Transverse colon (tissue), 4 donors: ENCODE data around the gene ARL16. TPM values are rescaled to one million over a fixed set of nuclear protein-coding genes. Genes with fewer than 3 reads are reported as not detected.

Experiments
- DNase-seq: peaks from one replicate; pipeline ENCODE4 v3.0.0-alpha.2; 2019
- H3K27ac ChIP-seq, 4 donors: fragments of 200-600 bp; sonication (generic); 2 replicates each; pipeline ENCODE4 v1.5.1; 2016 to 2018; ENCODE audit warnings: inconsistent platforms in 4 of 4
- H3K27me3 ChIP-seq: fragments of 200-600 bp; sonication (generic); 2 replicates; pipeline ENCODE4 v1.5.1; 2017; ENCODE audit warnings: inconsistent platforms
- H3K36me3 ChIP-seq, 4 donors: fragments of 200-600 bp; sonication (generic); 2 replicates each; pipeline ENCODE4 v1.5.1; 2017 to 2019; ENCODE audit warnings: inconsistent platforms in 4 of 4
- H3K4me1 ChIP-seq, 4 donors: fragments of 200-600 bp; sonication (generic); 2 replicates each; pipeline ENCODE4 v1.5.1; 2017 to 2020; ENCODE audit warnings: inconsistent platforms in 4 of 4
- H3K4me3 ChIP-seq, 4 donors: fragments of 200-600 bp; sonication (generic); 1 replicate in 1 of 4; 2 replicates in 3 of 4; pipeline versions ENCODE4 v1.5.1 to v1.6.1; 2017 to 2019; ENCODE audit warnings: inconsistent platforms in 4 of 4
- H3K9me3 ChIP-seq, 2 donors: fragments of 200-600 bp; sonication (generic); 2 replicates each; pipeline ENCODE4 v1.5.1; 2017 to 2019; ENCODE audit warnings: inconsistent platforms in 2 of 2
- CTCF ChIP-seq, 5 experiments: fragments of 200-600 bp in 3 of 5; fragments of 450-650 bp in 2 of 5; sonication (generic) in 3 of 5; IDR thresholded peaks; 1 replicate in 2 of 5; 2 replicates in 3 of 5; pipeline ENCODE4 v1.5.1; 2016 to 2017; ENCODE audit warnings: antibody characterized with exemption in 5 of 5, inconsistent platforms in 3 of 5, mild to moderate bottlenecking in 2 of 5, moderate library complexity in 1 of 5
- EP300 ChIP-seq: sonication (generic); formaldehyde crosslinking; IDR thresholded peaks from one replicate; pipeline ENCODE4 v1.6.1; 2017; ENCODE audit warnings: antibody characterized with exemption, low read depth
- POLR2A ChIP-seq: fragments of 450-650 bp; IDR thresholded peaks from one replicate; pipeline ENCODE4 v1.6.1; 2016; ENCODE audit warnings: antibody characterized with exemption, mild to moderate bottlenecking, moderate library complexity
- POLR2AphosphoS5 ChIP-seq, 3 donors: sonication (generic); formaldehyde crosslinking; IDR thresholded peaks; one replicate each; pipeline ENCODE4 v1.6.1; 2016; ENCODE audit warnings: antibody characterized with exemption in 3 of 3
- WGBS, 2 donors: methylation state at CpG; one replicate each; pipeline ENCODE4 v1.1.5; 2018; ENCODE audit warnings: low coverage in 1 of 2; 5-methylcytosine and 5-hydroxymethylcytosine counted together
- in situ Hi-C, 4 donors: fragments of 200-750 bp; cut with MboI; loops; one replicate each; pipeline versions ENCODE4 v1.15.0 to v1.15.1; 2017; ENCODE audit warnings: low sequenced_read_pairs in 3 of 4, low pct_ligation_motif_present in 1 of 4, low pct_unique_long_range_greater_than_20kb in 1 of 4
- intact Hi-C: fragments of 100-400 bp; cut with DNase I; formaldehyde crosslinking; loops from one replicate; pipeline ENCODE4 v1.15.1; 2023; ENCODE audit warnings: low total_unique reads
- total RNA-seq, 4 donors: library from RNA; depleted of rRNA; stranded (reverse); fragments of >200 nt; gene quantifications; one replicate each; pipeline ENCODE4 v1.1.0, GENCODE V29; 2016

The ARL16 gene
- total RNA-seq, 4 donors from 2014 or later, result 16.3 to 52.0 (median 33.1) TPM

- peaks cover 0 to 4% (median 0%) of the 10 kb centered on the region in 4 donors for H3K4me1 ChIP-seq
- intact Hi-C loops, result no loop called here
- no peaks in the 10 kb centered on the region for H3K27me3 ChIP-seq
- TF ChIP-seq POLR2AphosphoS5 (IDR thresholded peaks at IDR 0.05), result peak in 1 of 3 donors; percentile 4
- TF ChIP-seq CTCF (IDR thresholded peaks at IDR 0.05), result no peak
- no peak for TF ChIP-seq EP300
- H3K4me3 ChIP-seq, result no peak overlapping the region
- H3K9me3 ChIP-seq, result no peaks in the 10 kb centered on the region
- peaks cover 0 to 73% (median 28%) of the 10 kb centered on the region in 4 donors for H3K36me3 ChIP-seq
- in situ Hi-C loops, result no loop called here
- WGBS, 2 donors, result 88% methylated on average over 18 of the region's 22 CpGs; no CpG with 5 or more reads in 1 of the 2 donors
- H3K27ac ChIP-seq, result no peak overlapping the region
- no peak for DNase-seq
Observed at GRCh38 chr17:81695801-81696200, 12.2 kb upstream of the ARL16 start.

- Histone ChIP-seq H3K27ac (no peak overlapping the region), H3K36me3 (peaks cover 0 to 73% (median 28%) of the 10 kb centered on the region in 4 donors), H3K4me3 (no peak overlapping the region), H3K27me3 (no peaks in the 10 kb centered on the region), H3K4me1 (no peaks in the 10 kb centered on the region), H3K9me3 (no peaks in the 10 kb centered on the region)
- intact Hi-C loops, result no loop called here
- in situ Hi-C loops, result no loop called here
- no peak for TF ChIP-seq EP300
- no peak for DNase-seq
- 93% methylated on average over 6 of the region's 6 CpGs; no CpG with 5 or more reads in 1 of the 2 donors for WGBS, 2 donors
Observed at GRCh38 chr17:81695211-81695610, 11.6 kb upstream of the ARL16 start.

- no peak for TF ChIP-seq POLR2AphosphoS5 (IDR thresholded peaks at IDR 0.05)
- no peak for TF ChIP-seq CTCF (IDR thresholded peaks at IDR 0.05)
- no peak for TF ChIP-seq POLR2A
- TF ChIP-seq EP300, result no peak
- 88% methylated on average over 19 of the region's 19 CpGs; no CpG with 5 or more reads in 1 of the 2 donors for WGBS, 2 donors
- peaks cover 0 to 73% (median 29%) of the 10 kb centered on the region in 4 donors for H3K36me3 ChIP-seq
- no peaks in the 10 kb centered on the region for H3K4me1 ChIP-seq
- intact Hi-C loops (no loop called here), in situ Hi-C loops (no loop called here)
- H3K9me3 ChIP-seq, result no peaks in the 10 kb centered on the region
- no peaks in the 10 kb centered on the region for H3K27me3 ChIP-seq
- H3K4me3 ChIP-seq, result no peak overlapping the region
- no peak for DNase-seq
- H3K27ac ChIP-seq, result no peak overlapping the region
Observed at GRCh38 chr17:81694810-81695209, 11.2 kb upstream of the ARL16 start.

- intact Hi-C loops, result no loop called here
- WGBS, 2 donors, result 89% methylated on average over 25 of the region's 35 CpGs; no CpG with 5 or more reads in 1 of the 2 donors
- peaks cover 0 to 80% (median 32%) of the 10 kb centered on the region in 4 donors for H3K36me3 ChIP-seq
Observed at GRCh38 chr17:81693509-81694210, 10.1 kb upstream of the ARL16 start.

More at GRCh38 chr17:81693509-81694210, 10.1 kb upstream of the ARL16 start:
- TF ChIP-seq EP300 (no peak), POLR2A (no peak), POLR2AphosphoS5 (IDR thresholded peaks at IDR 0.05) (no peak), CTCF (IDR thresholded peaks at IDR 0.05) (no peak)
- no peak overlapping the region for H3K27ac ChIP-seq
- H3K9me3 ChIP-seq, result no peaks in the 10 kb centered on the region
- H3K4me3 ChIP-seq, result no peak overlapping the region
- no peak for DNase-seq
- no peaks in the 10 kb centered on the region for H3K27me3 ChIP-seq
- in situ Hi-C loops, result no loop called here
- H3K4me1 ChIP-seq, result no peaks in the 10 kb centered on the region
